Psoas muscle (tissue), 8 donors: ENCODE data around the gene QARS1. TPM values are rescaled to one million over a fixed set of nuclear protein-coding genes. Genes with fewer than 3 reads are reported as not detected.
A peak's percentile ranks its signal among the peaks of the same experiment; 100 is the strongest.

Experiments used
- ATAC-seq, 4 donors: fragments of 200-7000 bp; cut with Tn5 transposase; one replicate each; pipeline ENCODE4 v1.9.1; 2020; ENCODE audit warnings: moderate library complexity in 3 of 4, mild to moderate bottlenecking in 2 of 4
- DNase-seq, 2 donors: peaks; one replicate each; pipeline ENCODE4 v3.0.0-alpha.2; 2020
- H3K27ac ChIP-seq: fragments of 200-600 bp; one replicate; pipeline ENCODE4 v1.8.0; 2022
- H3K27me3 ChIP-seq, 3 donors: fragments of 200-600 bp in 1 of 3; one replicate each; pipeline versions ENCODE4 v1.6.1 to v1.8.0; 2013 to 2022; ENCODE audit warnings: low read length in 2 of 3, mild to moderate bottlenecking in 2 of 3, moderate library complexity in 1 of 3; ENCODE audit not compliant: insufficient read depth in 3 of 3
- H3K36me3 ChIP-seq, 2 donors: fragments of 200-600 bp in 1 of 2; one replicate each; pipeline versions ENCODE4 v1.6.1 to v1.8.0; 2013 to 2022; ENCODE audit warnings: low read depth in 1 of 2, mild to moderate bottlenecking in 1 of 2, moderate library complexity in 1 of 2; ENCODE audit not compliant: insufficient read depth in 1 of 2
- H3K4me1 ChIP-seq: fragments of 200-600 bp; one replicate; pipeline ENCODE4 v1.8.0; 2022
- H3K4me3 ChIP-seq: fragments of 200-600 bp; one replicate; pipeline ENCODE4 v1.8.0; 2022; ENCODE audit warnings: mild to moderate bottlenecking
- H3K9me3 ChIP-seq: fragments of 200-600 bp; one replicate; pipeline ENCODE4 v1.8.0; 2022
- WGBS, 3 donors: extraction: QIAGEN DNeasy Blood & Tissue Kit; methylation state at CpG; one replicate each; pipeline versions ENCODE4 v1.1.6 to v1.1.7; 2013; 5-methylcytosine and 5-hydroxymethylcytosine counted together
- intact Hi-C, 2 donors: fragments of 100-400 bp; cut with DNase I; formaldehyde crosslinking; loops; one replicate each; pipeline versions ENCODE4 v1.11.0 to v1.14.2; 2022
- polyA plus RNA-seq, 3 donors: library from polyadenylated mRNA; stranded (reverse); fragments of 200-250 nt; gene quantifications; one replicate each; pipeline ENCODE4 v1.2.3, GENCODE V29; 2013
- total RNA-seq, 4 donors: library from RNA; stranded (reverse); fragmentation: NEBNext Ultra II Directional in 2 of 4; extraction: Animal tissue kit (Norgen Biotek cat#: 25700) in 2 of 4; gene quantifications; one replicate each; pipeline versions ENCODE4 v1.2.1 to v1.2.4, GENCODE V29; 2021 to 2023
- TF ChIP-seq, protein P1 (sequence below): fragments of 200-600 bp; IDR thresholded peaks from one replicate; pipeline ENCODE4 v1.8.0; 2022; ENCODE audit warnings: antibody characterized with exemption
- donor health status: healthy with polysubstance abuse.
- donor health status: DM: no; HTN: no; CAD: no; lungs with moderate emphysema.
- donor health status: Bipolar disorder and iron deficiency.
- donor health status: healthy.
- donor health status: DM: yes; HTN: yes; CAD: no.
- donor health status: DM: no; HTN: no; CAD: no.
- donor health status: DM: no; HTN: no; CAD: no.
- donor health status: DM: yes; HTN: yes; CAD: no.

Gene QARS1
- total and polyA plus RNA-seq, 7 donors = 120 to 200 (median 157) TPM

DNA sequence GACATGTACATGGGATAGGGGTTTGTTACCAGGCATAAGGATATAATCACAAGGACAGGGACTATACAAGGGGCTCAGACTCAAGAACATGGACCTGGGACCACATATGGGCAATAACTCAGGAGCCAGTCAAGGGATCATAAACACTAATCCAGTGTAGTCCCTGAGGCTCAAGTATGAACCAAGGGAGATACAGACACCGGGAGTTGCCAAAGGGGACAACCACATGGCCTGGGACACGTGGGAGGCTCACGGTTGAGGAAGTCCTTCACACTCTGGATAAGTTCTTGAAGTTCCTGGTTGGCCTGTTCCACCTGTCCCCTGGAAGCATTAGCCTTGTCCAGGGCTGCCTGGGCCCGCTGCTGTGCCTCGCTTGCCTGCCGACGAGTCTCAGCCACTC lies 17.9 kb upstream of the QARS1 start:
- intact Hi-C loops = loop anchor here in 1 of 2 donors (5.0 kb wide), 1 partner anchor 45 kb away; the partner anchor contains the start of gene CCDC71

DNA sequence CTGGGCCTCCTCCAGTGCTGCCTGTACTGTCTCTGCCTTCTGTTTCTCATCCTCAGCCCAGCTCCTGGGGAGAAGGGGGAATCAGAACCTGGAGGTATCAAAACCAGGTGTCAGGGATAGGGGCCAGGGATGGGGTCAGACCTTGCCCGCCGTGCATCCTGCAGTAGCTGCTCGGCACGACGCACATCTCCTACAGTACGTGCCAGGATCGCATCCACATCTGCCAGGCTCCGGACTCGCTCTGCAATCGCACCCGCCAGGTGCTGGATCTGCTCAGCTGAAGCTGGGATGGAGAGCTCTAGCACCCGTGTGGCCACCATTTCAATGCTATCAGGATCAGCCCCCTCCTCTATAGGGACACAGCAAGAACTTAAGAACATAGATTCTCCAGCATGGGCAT lies 17.5 kb upstream of the QARS1 start:
- Histone ChIP-seq H3K4me1 (peaks cover 16% of the 10 kb centered on the region), H3K27ac (no peak overlapping the region), H3K9me3 (no peaks in the 10 kb centered on the region), H3K36me3 (peaks cover 8 to 78% of the 10 kb centered on the region in 2 donors), H3K4me3 (no peak overlapping the region), H3K27me3 (no peaks in the 10 kb centered on the region)
- intact Hi-C loops = loop anchor here in 1 of 2 donors (5.0 kb wide), 1 partner anchor 45 kb away; the partner anchor contains the start of gene CCDC71
- ATAC-seq (no peak), DNase-seq (no peak)
- TF ChIP-seq, protein P1, sequence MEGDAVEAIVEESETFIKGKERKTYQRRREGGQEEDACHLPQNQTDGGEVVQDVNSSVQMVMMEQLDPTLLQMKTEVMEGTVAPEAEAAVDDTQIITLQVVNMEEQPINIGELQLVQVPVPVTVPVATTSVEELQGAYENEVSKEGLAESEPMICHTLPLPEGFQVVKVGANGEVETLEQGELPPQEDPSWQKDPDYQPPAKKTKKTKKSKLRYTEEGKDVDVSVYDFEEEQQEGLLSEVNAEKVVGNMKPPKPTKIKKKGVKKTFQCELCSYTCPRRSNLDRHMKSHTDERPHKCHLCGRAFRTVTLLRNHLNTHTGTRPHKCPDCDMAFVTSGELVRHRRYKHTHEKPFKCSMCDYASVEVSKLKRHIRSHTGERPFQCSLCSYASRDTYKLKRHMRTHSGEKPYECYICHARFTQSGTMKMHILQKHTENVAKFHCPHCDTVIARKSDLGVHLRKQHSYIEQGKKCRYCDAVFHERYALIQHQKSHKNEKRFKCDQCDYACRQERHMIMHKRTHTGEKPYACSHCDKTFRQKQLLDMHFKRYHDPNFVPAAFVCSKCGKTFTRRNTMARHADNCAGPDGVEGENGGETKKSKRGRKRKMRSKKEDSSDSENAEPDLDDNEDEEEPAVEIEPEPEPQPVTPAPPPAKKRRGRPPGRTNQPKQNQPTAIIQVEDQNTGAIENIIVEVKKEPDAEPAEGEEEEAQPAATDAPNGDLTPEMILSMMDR = no peak
- 85 to 91% (median 87%) methylated on average over 12 of the region's 12 CpGs for WGBS, 3 donors

More for the DNA sequence above, 17.9 kb upstream of the QARS1 start:
- TF ChIP-seq, protein P1 = no peak
- no peak overlapping the region for H3K27ac ChIP-seq
- peaks cover 4 to 76% of the 10 kb centered on the region in 2 donors for H3K36me3 ChIP-seq
- no peak overlapping the region for H3K4me3 ChIP-seq
- H3K4me1 ChIP-seq = peaks cover 16% of the 10 kb centered on the region
- H3K9me3 ChIP-seq = no peaks in the 10 kb centered on the region
- no peaks in the 10 kb centered on the region for H3K27me3 ChIP-seq
- DNase-seq (no peak), ATAC-seq (no peak)
- WGBS, 3 donors = 80 to 85% (median 82%) methylated on average over 7 of the region's 7 CpGs

DNA sequence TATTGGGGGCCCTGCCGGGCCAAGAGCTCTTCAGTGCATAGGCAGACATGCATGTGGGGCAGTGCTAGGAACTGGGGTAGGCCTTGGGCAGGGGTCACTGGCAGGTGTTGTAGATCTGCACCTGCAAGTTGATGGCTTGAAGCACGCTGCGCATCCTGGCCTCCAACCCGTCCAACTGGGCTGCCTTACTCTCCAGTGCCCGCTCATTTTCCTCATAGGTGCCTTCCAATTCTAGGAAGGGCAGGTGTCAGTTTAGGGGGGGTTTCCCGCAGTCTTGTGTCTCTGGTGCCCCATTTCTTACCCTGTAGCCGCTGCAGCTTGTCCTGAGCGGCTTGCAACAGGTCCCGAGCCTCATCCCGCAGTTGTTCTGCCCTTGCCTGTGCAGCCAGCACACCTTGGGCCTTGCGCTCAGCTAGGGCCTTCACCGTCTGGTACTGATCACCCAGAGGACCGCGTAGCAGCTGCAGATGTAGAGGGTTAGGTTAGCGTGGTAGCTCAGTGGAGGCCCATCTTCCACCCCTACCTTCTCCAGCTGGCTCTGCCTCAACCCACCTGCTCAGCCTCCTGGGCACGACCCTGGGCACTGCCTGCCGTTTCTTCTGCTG lies 16.7 kb upstream of the QARS1 start:
- DNase-seq = no peak
- Histone ChIP-seq H3K36me3 (peaks cover 8 to 78% of the 10 kb centered on the region in 2 donors), H3K4me1 (peaks cover 16% of the 10 kb centered on the region), H3K4me3 (peak overlapping the region; percentile 98), H3K9me3 (no peaks in the 10 kb centered on the region), H3K27ac (peak overlapping the region; percentile 95), H3K27me3 (no peaks in the 10 kb centered on the region)
- WGBS, 3 donors = 52 to 63% (median 61%) methylated on average over 17 of the region's 17 CpGs
- ATAC-seq = peak in 1 of 4 donors; percentile 5
- TF ChIP-seq, protein P1 = no peak
- intact Hi-C loops = loop anchor here in 1 of 2 donors (5.0 kb wide), 1 partner anchor 46 kb away; the partner anchor contains the start of gene CCDC71

DNA sequence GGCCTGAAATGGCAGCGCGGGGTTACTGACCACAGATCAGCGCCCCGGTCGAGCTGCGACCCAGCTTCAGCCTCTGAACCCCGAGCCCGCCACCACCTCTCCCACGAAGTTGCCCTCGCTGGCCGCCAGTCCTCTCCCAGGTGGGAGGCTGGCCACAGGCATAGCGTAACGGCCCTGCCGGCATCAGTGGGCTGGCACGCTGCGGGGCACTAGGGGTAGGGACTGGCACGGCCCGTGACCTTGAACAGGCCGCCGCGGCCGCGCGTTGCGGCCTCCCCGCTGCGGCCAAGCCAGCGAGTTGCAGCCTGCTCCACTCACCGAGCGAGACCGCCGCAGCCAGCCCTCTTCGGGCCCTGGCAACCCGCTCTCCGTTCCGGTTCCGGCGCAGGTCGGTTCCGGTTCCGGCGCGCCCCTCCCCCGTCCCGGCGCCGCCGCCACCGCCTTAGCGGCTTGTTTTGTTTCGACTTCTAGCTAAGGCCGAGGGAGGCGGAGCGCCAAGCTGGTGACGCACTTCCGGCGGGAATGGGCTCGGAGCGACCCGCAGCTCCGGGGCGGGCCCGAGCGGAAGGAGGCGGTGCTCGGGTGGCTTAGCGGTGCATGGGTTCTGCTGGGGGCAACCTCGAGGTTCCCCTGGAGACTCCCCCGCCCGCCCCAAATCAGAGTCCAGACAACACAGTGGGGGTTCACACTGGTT lies 16.0 kb upstream of the QARS1 start, which contains the start of gene USP19:
TSS of gene USP19 (minus strand) at position 386 of the 694 bp plus-strand sequence. CDS start 1,678 bp downstream, outside the sequence.
- TF ChIP-seq, protein P1 = no peak
- Histone ChIP-seq H3K36me3 (peaks cover 8 to 78% of the 10 kb centered on the region in 2 donors), H3K9me3 (no peaks in the 10 kb centered on the region), H3K4me1 (peaks cover 16% of the 10 kb centered on the region), H3K27ac (peak within 1 kb of the TSS; percentile 95), H3K4me3 (peak within 1 kb of the TSS; percentile 98), H3K27me3 (no peaks in the 10 kb centered on the region)
- DNase-seq (peak; percentile 97 to 99), ATAC-seq (peak; percentile 91 to 95 (median 94))
- intact Hi-C loops = loop anchor here in 1 of 2 donors (5.0 kb wide), 1 partner anchor 47 kb away; the partner anchor contains the start of gene CCDC71
- 1% methylated on average over 66 to 70 of the region's 70 CpGs for WGBS, 3 donors
